ENCODE results near the gene IL7R.

- TF ChIP-seq TBL1XR1 (IDR thresholded peaks at IDR 0.05; ENCODE audit: borderline replicate concordance, low read length, partially characterized antibody), result no peak
- no peak for TF ChIP-seq FOSL1 (CRISPR knock-in tag; IDR thresholded peaks at IDR 0.05; ENCODE audit: borderline replicate concordance)
- TF ChIP-seq ADNP (CRISPR knock-in tag; IDR thresholded peaks at IDR 0.05), result no peak
- TF ChIP-seq NR2F6 (IDR thresholded peaks at IDR 0.05), result no peak
- TF ChIP-seq NR2F6 (CRISPR knock-in tag; IDR thresholded peaks at IDR 0.05), result no peak
Observed at GRCh38 chr5:35833224-35833623, 23.5 kb upstream of the IL7R start.

All from HepG2 (cell line).